RWPE1 (cell line): ENCODE measurements around the gene CACNG5.
A peak's percentile ranks its signal among the peaks of the same experiment; 100 is the strongest.

Source experiments
- CTCF ChIA-PET: fragments of 350-600 bp; sonication (Branson Sonifier 250); formaldehyde crosslinking; extraction: SDS; loops from one replicate; lab custom pipeline; 2021; lab: Yijun Ruan, JAX
- POLR2A ChIA-PET: fragments of 400-600 bp; formaldehyde crosslinking; extraction: SDS; loops from one replicate; lab custom pipeline; 2020; ENCODE audit warnings: antibody characterized with exemption; ENCODE audit not compliant: low non-redundant PET; lab: Yijun Ruan, JAX
- DNase-seq: peaks from one replicate; pipeline ENCODE4 v3.0.0; 2012; ENCODE audit warnings: low spot score
- H3K27ac ChIP-seq: fragments of 450-650 bp; 2 replicates; pipeline ENCODE4 v1.5.1; 2017
- CTCF ChIP-seq: fragments of 450-650 bp; conservative IDR thresholded peaks from 2 replicates; pipeline ENCODE4 v1.5.1; 2017; ENCODE audit warnings: low read depth, mild to moderate bottlenecking

The CACNG5 gene

DNA sequence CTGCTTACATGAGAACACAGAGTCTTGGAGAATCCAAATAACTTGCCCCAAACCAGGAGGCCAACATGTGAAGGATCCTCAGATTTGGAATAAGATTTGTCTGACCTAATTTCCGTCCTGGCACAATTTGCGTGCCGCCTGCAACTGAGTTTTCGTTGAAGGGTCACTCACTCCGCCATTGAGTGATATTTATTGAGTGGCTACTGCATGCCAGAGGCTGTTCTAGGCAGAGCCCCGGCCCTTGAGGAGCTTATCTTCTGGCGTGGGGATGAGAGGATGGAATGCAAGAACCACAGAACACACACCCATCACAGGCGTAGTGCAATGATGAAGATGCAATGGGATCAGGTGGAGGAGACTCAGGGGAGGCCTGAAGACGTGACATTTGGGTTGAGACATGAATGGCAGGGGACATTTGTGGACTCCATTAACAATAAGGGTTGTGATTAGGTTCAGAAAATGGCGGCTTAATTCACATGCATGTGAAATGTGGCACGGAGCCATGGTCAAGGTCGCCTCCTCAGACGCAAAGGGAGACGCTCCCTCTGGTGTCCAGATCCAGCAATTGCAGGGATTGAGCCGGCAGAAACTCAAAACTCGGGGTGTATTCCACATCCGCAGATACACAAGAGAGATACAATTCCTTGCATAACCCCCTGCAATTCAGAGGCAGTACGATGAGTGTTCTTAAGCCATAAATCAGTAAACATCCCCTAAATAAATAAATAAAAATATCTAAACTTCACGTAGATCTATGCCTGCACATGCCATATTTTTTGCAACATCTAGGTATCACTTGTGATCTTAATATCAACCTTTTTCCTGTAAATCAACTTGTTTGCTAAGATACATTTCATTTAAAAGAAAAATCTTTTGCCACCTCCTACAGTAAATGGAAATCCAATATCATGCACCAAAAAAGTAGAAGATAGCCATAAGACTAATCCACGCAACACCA, 71.7 kb downstream of the CACNG5 start:
- POLR2A ChIA-PET: no interaction called here
- H3K27ac ChIP-seq: peak overlapping the region; percentile 90
- peak; percentile 93 for TF ChIP-seq CTCF
- peak; percentile 70 for DNase-seq
- CTCF ChIA-PET: interaction anchor here (0.7 kb wide), 1 partner anchor 102 kb away, joined by 3 read pairs; no protein-coding TSS in a partner anchor

DNA sequence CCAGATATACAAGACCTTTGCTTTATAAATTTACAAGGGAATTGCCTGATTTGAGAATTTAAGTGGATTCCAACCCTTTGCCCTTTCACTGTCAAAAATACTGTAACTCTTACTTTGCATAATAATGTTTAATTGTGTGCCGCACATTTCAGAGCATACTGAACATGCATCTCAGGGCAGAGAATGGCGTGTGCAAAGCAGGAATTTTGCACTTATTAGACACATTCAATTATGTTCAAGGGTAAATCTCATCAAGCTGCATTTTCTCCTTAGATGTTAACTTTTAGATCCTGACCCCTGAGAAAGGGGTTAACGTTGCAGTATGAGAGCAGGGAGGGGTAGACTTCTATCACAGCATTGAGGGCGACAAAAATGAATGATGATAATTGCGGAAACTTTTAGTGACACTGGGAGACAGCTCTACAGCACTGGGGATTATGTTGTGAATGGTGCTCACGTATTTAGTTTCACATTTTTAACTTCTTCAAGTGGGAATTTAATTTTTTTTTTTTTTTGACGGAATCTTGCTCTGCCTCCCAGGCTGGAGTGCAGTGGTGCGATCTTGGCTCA, 75.0 kb downstream of the CACNG5 start:
- H3K27ac ChIP-seq: no peak overlapping the region
- ChIA-PET CTCF (interaction anchor here (1.5 kb wide), 1 partner anchor 10 kb away, joined by 4 read pairs; no protein-coding TSS in a partner anchor), POLR2A (no interaction called here)
- TF ChIP-seq CTCF: no peak
- no peak for DNase-seq

DNA sequence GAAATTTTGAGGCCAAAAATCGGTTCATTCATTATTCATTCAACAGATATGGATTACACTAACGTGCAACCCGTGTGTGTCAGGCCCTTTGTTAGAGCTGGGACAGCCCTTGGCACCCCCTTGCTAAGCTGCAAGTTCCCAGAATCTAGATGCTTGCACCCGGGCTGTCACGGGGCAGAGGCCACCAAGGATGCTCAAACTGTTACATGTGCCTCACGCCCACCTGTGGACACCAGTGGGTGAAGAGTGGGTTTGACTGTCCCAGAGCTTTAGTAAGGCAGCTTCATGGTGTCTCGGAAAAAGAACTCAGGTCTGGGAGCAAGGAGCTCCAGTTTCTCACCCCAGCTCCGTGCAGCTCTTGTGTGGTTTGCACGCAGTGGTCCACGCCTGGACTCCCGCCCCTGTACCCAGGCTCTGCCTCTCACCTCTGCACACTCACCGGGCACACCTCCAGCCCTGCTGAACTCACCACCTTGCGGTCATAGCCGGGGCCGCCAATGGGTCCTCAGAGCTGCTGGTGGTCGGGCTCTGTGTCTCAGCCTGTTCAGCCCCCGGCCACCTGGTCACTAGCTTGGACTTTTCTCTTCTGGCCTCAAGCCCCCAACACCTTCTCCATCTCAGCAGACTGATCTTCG, 75.9 kb downstream of the CACNG5 start:
- CTCF ChIA-PET: interaction anchor here (1.5 kb wide), 1 partner anchor 11 kb away, joined by 4 read pairs; no protein-coding TSS in a partner anchor
- TF ChIP-seq CTCF: no peak
- POLR2A ChIA-PET: no interaction called here
- H3K27ac ChIP-seq: no peak overlapping the region
- DNase-seq: no peak

DNA sequence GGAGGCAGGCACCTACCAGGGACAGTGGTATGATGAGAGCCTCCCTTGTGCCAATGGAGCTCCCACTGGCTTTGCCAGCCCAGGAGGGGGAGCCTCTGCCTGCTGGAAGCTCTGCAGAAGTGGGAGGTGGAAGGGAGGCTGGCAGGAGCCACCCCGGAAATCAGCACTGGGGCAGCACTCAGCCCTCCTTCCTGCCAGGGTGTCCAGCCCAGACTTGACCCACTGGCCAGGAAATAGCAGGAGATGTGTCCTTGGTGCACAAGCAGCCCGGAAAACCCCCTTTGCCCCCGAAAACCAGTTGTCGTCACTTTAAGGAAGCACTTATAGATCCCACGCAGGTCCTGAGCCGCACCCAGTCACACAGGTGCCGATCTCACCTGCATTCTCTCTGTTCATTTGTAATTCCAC, 80.3 kb downstream of the CACNG5 start:
- ChIA-PET POLR2A (no interaction called here), CTCF (interaction anchor here (0.5 to 1.1 kb wide), 10 partner anchors 16 to 1779 kb away, joined by 3 to 6 read pairs (median 4); no protein-coding TSS in a partner anchor)
- 0 out of 2 replicates have a peak overlapping the region, but pooled peaks have one; percentile 13 for H3K27ac ChIP-seq
- peak; percentile 83 for DNase-seq
- TF ChIP-seq CTCF: peak; percentile 64

GRCh38 chr17:66915792-66916191, 80.9 kb downstream of the CACNG5 start:
- CTCF ChIA-PET: interaction anchor here (0.5 to 1.1 kb wide), 6 partner anchors 35 to 252 kb away, joined by 3 to 6 read pairs (median 4); no protein-coding TSS in a partner anchor
- DNase-seq: no peak
- no peak overlapping the region for H3K27ac ChIP-seq
- TF ChIP-seq CTCF: no peak
- POLR2A ChIA-PET: no interaction called here

- POLR2A ChIA-PET: no interaction called here
Observed at GRCh38 chr17:66916946-66917345, 82.0 kb downstream of the CACNG5 start.

More at GRCh38 chr17:66916946-66917345, 82.0 kb downstream of the CACNG5 start:
- CTCF ChIA-PET: interaction anchor here (0.6 kb wide), 1 partner anchor 450 kb away, joined by 3 read pairs; no protein-coding TSS in a partner anchor
- no peak for DNase-seq
- TF ChIP-seq CTCF: no peak
- H3K27ac ChIP-seq: no peak overlapping the region
